Natural killer cell (primary cell): Measurements from ENCODE around the gene WDR7. TPM values are rescaled to one million over a fixed set of nuclear protein-coding genes. Genes with fewer than 3 reads are reported as not detected.

Source experiments
- ATAC-seq, 3 donors: fragments of 150-1000 bp in 2 of 3; fragments of 200-7000 bp in 1 of 3; cut with Tn5 transposase; 1 replicate in 1 of 3; 2 replicates in 2 of 3; pipeline ENCODE4 v1.10.0; 2021; ENCODE audit warnings: mild to moderate bottlenecking in 2 of 3, moderate library complexity in 2 of 3
- DNase-seq, 2 donors: peaks; one replicate each; pipeline versions ENCODE4 v3.0.0 to v3.0.0-alpha.2; 2013 to 2021; ENCODE audit warnings: mixed read lengths in 1 of 2
- H3K27ac ChIP-seq: one replicate; pipeline ENCODE4 v1.5.1; 2013; ENCODE audit warnings: mild to moderate bottlenecking, low read length
- H3K27me3 ChIP-seq: one replicate; pipeline ENCODE4 v1.6.1; 2013; ENCODE audit warnings: low read length; ENCODE audit not compliant: control insufficient read depth, insufficient read depth
- H3K36me3 ChIP-seq: one replicate; pipeline ENCODE4 v1.6.1; 2013; ENCODE audit warnings: low read length; ENCODE audit not compliant: control insufficient read depth, insufficient read depth
- H3K4me1 ChIP-seq: one replicate; pipeline ENCODE4 v1.6.1; 2013; ENCODE audit warnings: low read length; ENCODE audit not compliant: control insufficient read depth, insufficient read depth
- H3K4me3 ChIP-seq: one replicate; pipeline ENCODE4 v1.5.1; 2013; ENCODE audit warnings: low read length
- H3K9me3 ChIP-seq: one replicate; pipeline ENCODE4 v1.6.1; 2013; ENCODE audit warnings: low read length; ENCODE audit not compliant: control insufficient read depth, insufficient read depth
- H3K27ac Mint-ChIP-seq, 2 donors: one replicate each; pipeline ENCODE4 v1.8.0; 2022; ENCODE audit warnings: mild to moderate bottlenecking in 2 of 2, mixed read lengths in 2 of 2, moderate library complexity in 1 of 2
- H3K27me3 Mint-ChIP-seq, 2 donors: one replicate each; pipeline ENCODE4 v1.8.0; 2022; ENCODE audit warnings: low read depth in 2 of 2, mixed read lengths in 2 of 2
- H3K36me3 Mint-ChIP-seq: one replicate; pipeline ENCODE4 v1.8.0; 2022; ENCODE audit warnings: mixed read lengths
- H3K4me1 Mint-ChIP-seq, 2 donors: one replicate each; pipeline ENCODE4 v1.8.0; 2022; ENCODE audit warnings: mixed read lengths in 2 of 2
- H3K4me3 Mint-ChIP-seq: one replicate; pipeline ENCODE4 v1.8.0; 2022; ENCODE audit warnings: mild to moderate bottlenecking, moderate library complexity, mixed read lengths
- H3K9me3 Mint-ChIP-seq, 2 donors: one replicate each; pipeline ENCODE4 v1.8.0; 2022; ENCODE audit warnings: mixed read lengths in 2 of 2
- CTCF ChIP-seq: fragments of 200-600 bp; IDR thresholded peaks from one replicate; pipeline ENCODE4 v1.8.0; 2022; ENCODE audit warnings: antibody characterized with exemption
- WGBS: methylation state at CpG from one replicate; pipeline ENCODE4 v1.1.7; 2013; ENCODE audit warnings: missing lambda C conversion rate; ENCODE audit not compliant: insufficient coverage; 5-methylcytosine and 5-hydroxymethylcytosine counted together
- intact Hi-C: fragments of 100-400 bp; cut with micrococcal nuclease; formaldehyde crosslinking; loops from one replicate; pipeline ENCODE4 v1.14.2; 2022
- total RNA-seq, 4 donors: library from RNA; stranded (reverse); fragments of 120-200 nt in 1 of 4; gene quantifications; one replicate each; pipeline versions ENCODE4 v1.2.3 to v1.2.4, GENCODE V29; 2013 to 2022

The WDR7 gene
- total RNA-seq, 3 donors from 2014 or later (not counting 1 experiment from before 2014, with no cell fraction given) = 71.1 to 103 (median 77.3) TPM

GRCh38 chr18:57081899-57082298, 430.7 kb downstream of the WDR7 start:
- intact Hi-C loops = no loop called here
- Mint-ChIP-seq H3K27me3 (peaks cover 15 to 38% of the 10 kb centered on the region in 2 donors), H3K36me3 (no peaks in the 10 kb centered on the region), H3K4me3 (no peak overlapping the region), H3K27ac (no peak overlapping the region), H3K9me3 (no peaks in the 10 kb centered on the region), H3K4me1 (peaks cover 23 to 25% of the 10 kb centered on the region in 2 donors)
- no peaks in the 10 kb centered on the region for H3K36me3 ChIP-seq
- H3K4me3 ChIP-seq = no peak overlapping the region
- no peak for TF ChIP-seq CTCF
- ATAC-seq (no peak), DNase-seq (no peak)
- no peak overlapping the region for H3K27ac ChIP-seq
- WGBS = 76% methylated on average over 10 of the region's 10 CpGs
- no peaks in the 10 kb centered on the region for H3K9me3 ChIP-seq
- no peaks in the 10 kb centered on the region for H3K27me3 ChIP-seq
- peaks cover 28% of the 10 kb centered on the region for H3K4me1 ChIP-seq

DNA sequence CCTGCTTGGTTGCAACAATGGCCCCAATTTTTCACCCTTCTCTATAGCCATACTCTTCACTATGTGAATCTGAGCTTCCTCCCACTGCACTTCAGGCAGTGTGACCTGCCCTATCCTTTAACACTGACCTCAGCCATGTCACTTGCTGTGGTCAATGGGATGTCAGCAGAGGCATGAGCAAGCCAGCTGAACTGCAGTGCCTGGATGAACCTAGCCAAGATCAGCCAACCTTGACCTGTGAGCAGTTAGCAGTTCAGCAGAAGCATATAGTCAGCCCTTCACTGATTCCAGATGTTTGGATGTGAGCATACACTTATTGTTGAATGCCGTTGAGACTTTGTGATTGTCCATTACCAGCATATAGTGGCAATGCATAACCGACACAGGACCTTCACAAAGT, 432.3 kb downstream of the WDR7 start:
- Histone ChIP-seq H3K4me3 (no peak overlapping the region), H3K4me1 (peaks cover 12% of the 10 kb centered on the region), H3K9me3 (no peaks in the 10 kb centered on the region), H3K27me3 (no peaks in the 10 kb centered on the region), H3K36me3 (no peaks in the 10 kb centered on the region), H3K27ac (no peak overlapping the region)
- intact Hi-C loops = no loop called here
- Mint-ChIP-seq H3K9me3 (no peaks in the 10 kb centered on the region), H3K27ac (no peak overlapping the region), H3K27me3 (peaks cover 15 to 38% of the 10 kb centered on the region in 2 donors), H3K4me3 (no peak overlapping the region), H3K4me1 (peaks cover 16 to 18% of the 10 kb centered on the region in 2 donors), H3K36me3 (no peaks in the 10 kb centered on the region)
- ATAC-seq (peak in 1 of 3 donors; percentile 12), DNase-seq (no peak)
- TF ChIP-seq CTCF = no peak
- 68% methylated on average over 2 of the region's 2 CpGs for WGBS

- no peak overlapping the region for H3K4me3 ChIP-seq
- peaks cover 7% of the 10 kb centered on the region for H3K4me1 ChIP-seq
- no peak for TF ChIP-seq CTCF
- Mint-ChIP-seq H3K9me3 (no peaks in the 10 kb centered on the region), H3K4me1 (peaks cover 16 to 18% of the 10 kb centered on the region in 2 donors), H3K27me3 (peaks cover 15 to 38% of the 10 kb centered on the region in 2 donors), H3K36me3 (no peaks in the 10 kb centered on the region), H3K4me3 (peak overlapping the region; percentile 51), H3K27ac (no peak overlapping the region)
- H3K9me3 ChIP-seq = no peaks in the 10 kb centered on the region
- ATAC-seq = no peak
- no peaks in the 10 kb centered on the region for H3K27me3 ChIP-seq
- intact Hi-C loops = no loop called here
- H3K36me3 ChIP-seq = no peaks in the 10 kb centered on the region
- no peak for DNase-seq
- no peak overlapping the region for H3K27ac ChIP-seq
- 53% methylated on average over 11 of the region's 11 CpGs for WGBS
Measured at GRCh38 chr18:57084331-57085271, 433.4 kb downstream of the WDR7 start.
